ENCODE measurements around the gene IGFBP3.

DNA sequence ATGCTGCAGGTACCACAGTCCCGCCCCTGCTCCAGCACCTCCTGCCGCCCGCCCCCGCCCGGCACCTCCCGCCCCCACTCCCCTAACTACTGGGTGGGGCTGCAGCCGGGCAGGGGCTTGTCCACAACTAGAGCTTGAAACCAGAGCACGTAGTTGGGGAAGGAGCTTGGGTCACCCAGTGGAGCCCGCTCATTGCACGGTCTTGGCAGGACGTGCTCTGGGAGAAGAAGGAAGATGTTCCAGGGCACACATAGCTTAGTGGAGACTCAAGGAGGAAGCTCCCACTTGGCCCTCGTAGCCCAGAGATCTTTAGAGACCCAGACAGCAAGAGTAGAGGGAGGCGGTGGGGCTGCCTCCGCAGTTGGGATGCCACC is 32.1 kb downstream of the IGFBP3 start:
- no peak for TF ChIP-seq EZH2 (IDR thresholded peaks at IDR 0.05; ENCODE audit: low read length, missing control alignments)
- TF ChIP-seq, protein P1, sequence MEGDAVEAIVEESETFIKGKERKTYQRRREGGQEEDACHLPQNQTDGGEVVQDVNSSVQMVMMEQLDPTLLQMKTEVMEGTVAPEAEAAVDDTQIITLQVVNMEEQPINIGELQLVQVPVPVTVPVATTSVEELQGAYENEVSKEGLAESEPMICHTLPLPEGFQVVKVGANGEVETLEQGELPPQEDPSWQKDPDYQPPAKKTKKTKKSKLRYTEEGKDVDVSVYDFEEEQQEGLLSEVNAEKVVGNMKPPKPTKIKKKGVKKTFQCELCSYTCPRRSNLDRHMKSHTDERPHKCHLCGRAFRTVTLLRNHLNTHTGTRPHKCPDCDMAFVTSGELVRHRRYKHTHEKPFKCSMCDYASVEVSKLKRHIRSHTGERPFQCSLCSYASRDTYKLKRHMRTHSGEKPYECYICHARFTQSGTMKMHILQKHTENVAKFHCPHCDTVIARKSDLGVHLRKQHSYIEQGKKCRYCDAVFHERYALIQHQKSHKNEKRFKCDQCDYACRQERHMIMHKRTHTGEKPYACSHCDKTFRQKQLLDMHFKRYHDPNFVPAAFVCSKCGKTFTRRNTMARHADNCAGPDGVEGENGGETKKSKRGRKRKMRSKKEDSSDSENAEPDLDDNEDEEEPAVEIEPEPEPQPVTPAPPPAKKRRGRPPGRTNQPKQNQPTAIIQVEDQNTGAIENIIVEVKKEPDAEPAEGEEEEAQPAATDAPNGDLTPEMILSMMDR (conservative IDR thresholded peaks at IDR 0.05 in 1 of 2, IDR thresholded peaks at IDR 0.05 in 1 of 2; ENCODE audit: low read depth in 1 of 2, low read length in 2 of 2) = no peak
